Upper lobe of left lung (tissue), 4 donors: ENCODE measurements around the gene PGAM2.

Experiments used
- EP300 ChIP-seq, 4 donors: sonication (generic); formaldehyde crosslinking; IDR thresholded peaks; one replicate each; pipeline ENCODE4 v1.5.1; 2017; ENCODE audit warnings: antibody characterized with exemption in 4 of 4, control low read depth in 2 of 4
- POLR2A ChIP-seq, 4 donors: fragments of 450-650 bp; IDR thresholded peaks; one replicate each; pipeline ENCODE4 v1.5.1; 2016 to 2017; ENCODE audit warnings: antibody characterized with exemption in 4 of 4, mild to moderate bottlenecking in 2 of 4
- TF ChIP-seq, protein P1 (sequence below), 6 experiments: fragments of 450-650 bp in 4 of 6; fragments of 200-600 bp in 2 of 6; sonication (generic) in 2 of 6; IDR thresholded peaks; one replicate each; pipeline ENCODE4 v1.5.1; 2016 to 2019; ENCODE audit warnings: antibody characterized with exemption in 6 of 6

GRCh38 chr7:44103923-44104859 is 38.8 kb upstream of the PGAM2 start, which contains the start of gene AEBP1:
- TF ChIP-seq EP300 (IDR thresholded peaks at IDR 0.05) = no peak
- TF ChIP-seq, protein P1, sequence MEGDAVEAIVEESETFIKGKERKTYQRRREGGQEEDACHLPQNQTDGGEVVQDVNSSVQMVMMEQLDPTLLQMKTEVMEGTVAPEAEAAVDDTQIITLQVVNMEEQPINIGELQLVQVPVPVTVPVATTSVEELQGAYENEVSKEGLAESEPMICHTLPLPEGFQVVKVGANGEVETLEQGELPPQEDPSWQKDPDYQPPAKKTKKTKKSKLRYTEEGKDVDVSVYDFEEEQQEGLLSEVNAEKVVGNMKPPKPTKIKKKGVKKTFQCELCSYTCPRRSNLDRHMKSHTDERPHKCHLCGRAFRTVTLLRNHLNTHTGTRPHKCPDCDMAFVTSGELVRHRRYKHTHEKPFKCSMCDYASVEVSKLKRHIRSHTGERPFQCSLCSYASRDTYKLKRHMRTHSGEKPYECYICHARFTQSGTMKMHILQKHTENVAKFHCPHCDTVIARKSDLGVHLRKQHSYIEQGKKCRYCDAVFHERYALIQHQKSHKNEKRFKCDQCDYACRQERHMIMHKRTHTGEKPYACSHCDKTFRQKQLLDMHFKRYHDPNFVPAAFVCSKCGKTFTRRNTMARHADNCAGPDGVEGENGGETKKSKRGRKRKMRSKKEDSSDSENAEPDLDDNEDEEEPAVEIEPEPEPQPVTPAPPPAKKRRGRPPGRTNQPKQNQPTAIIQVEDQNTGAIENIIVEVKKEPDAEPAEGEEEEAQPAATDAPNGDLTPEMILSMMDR (IDR thresholded peaks at IDR 0.05) = no peak
- TF ChIP-seq POLR2A (IDR thresholded peaks at IDR 0.05) = no peak
